ENCODE measurements around the gene COL23A1.

Gene COL23A1

GRCh38 chr5:178368274-178368673 is 221.9 kb downstream of the COL23A1 start:
- Histone ChIP-seq H3K14ac (ENCODE audit: low read length) (no peak overlapping the region), H2BK120ac (ENCODE audit: low read depth, low read length) (no peak overlapping the region), H3K18ac (ENCODE audit: low read length) (no peak overlapping the region), H2BK15ac (ENCODE audit: low read length) (no peak overlapping the region), H2BK12ac (ENCODE audit: low read length) (no peak overlapping the region), H3K9me3 (replicated peaks in 1 of 2; ENCODE audit: control insufficient read depth in 2 of 2, insufficient read depth in 1 of 2, low read depth in 1 of 2, low read length in 2 of 2) (peaks cover 5 to 21% of the 10 kb centered on the region in 2 donors), H3K4ac (ENCODE audit: low read length) (no peak overlapping the region), H3K36me3 (replicated peaks in 1 of 2; ENCODE audit: control insufficient read depth in 2 of 2, insufficient read depth in 2 of 2, low read length in 2 of 2) (no peaks in the 10 kb centered on the region), H3K27me3 (ENCODE audit: control insufficient read depth in 3 of 3, insufficient read depth in 3 of 3, low read depth in 1 of 3, low read length in 3 of 3) (no peaks in the 10 kb centered on the region), H3K4me3 (ENCODE audit: low read length in 2 of 2) (no peak overlapping the region), H3K23ac (ENCODE audit: low read depth, low read length, poor library complexity) (no peak overlapping the region), H3K27ac (replicated peaks; ENCODE audit: low read length) (no peak overlapping the region), H3K4me2 (ENCODE audit: insufficient read depth, low read length, poor library complexity, severe bottlenecking) (no peak overlapping the region), H3K4me1 (ENCODE audit: control insufficient read depth in 2 of 2, insufficient read depth in 1 of 2, low read depth in 1 of 2, low read length in 2 of 2) (peaks cover 0 to 2% of the 10 kb centered on the region in 2 donors), H3K79me1 (ENCODE audit: low read depth, low read length) (no peaks in the 10 kb centered on the region), H2BK5ac (ENCODE audit: low read length) (no peak overlapping the region), H2AFZ (ENCODE audit: low read length) (no peak overlapping the region), H2AK5ac (ENCODE audit: low read depth, low read length) (no peak overlapping the region), H3K9ac (ENCODE audit: low read depth, low read length, poor library complexity) (no peak overlapping the region), H4K8ac (ENCODE audit: low read depth, low read length) (no peak overlapping the region), H4K91ac (ENCODE audit: low read depth, low read length, poor library complexity) (no peak overlapping the region)
- DNase-seq (ENCODE audit: low spot score) = no peak
- no CpG with 5 or more reads among the region's 10 CpGs for WGBS, 2 donors (ENCODE audit: extremely low coverage in 2 of 2, insufficient read length in 2 of 2, insufficient replicate concordance in 1 of 2)

- Histone ChIP-seq H2AK5ac (ENCODE audit: low read depth, low read length) (no peak overlapping the region), H3K4ac (ENCODE audit: low read length) (no peak overlapping the region), H3K36me3 (replicated peaks in 1 of 2; ENCODE audit: control insufficient read depth in 2 of 2, insufficient read depth in 2 of 2, low read length in 2 of 2) (no peaks in the 10 kb centered on the region), H4K91ac (ENCODE audit: low read depth, low read length, poor library complexity) (no peak overlapping the region), H3K23ac (ENCODE audit: low read depth, low read length, poor library complexity) (no peak overlapping the region), H3K9me3 (replicated peaks in 1 of 2; ENCODE audit: control insufficient read depth in 2 of 2, insufficient read depth in 1 of 2, low read depth in 1 of 2, low read length in 2 of 2) (peaks cover 3 to 21% of the 10 kb centered on the region in 2 donors), H3K14ac (ENCODE audit: low read length) (no peak overlapping the region), H2BK120ac (ENCODE audit: low read depth, low read length) (no peak overlapping the region), H3K27ac (replicated peaks; ENCODE audit: low read length) (no peak overlapping the region), H3K4me1 (ENCODE audit: control insufficient read depth in 2 of 2, insufficient read depth in 1 of 2, low read depth in 1 of 2, low read length in 2 of 2) (peaks cover 0 to 2% of the 10 kb centered on the region in 2 donors), H2BK15ac (ENCODE audit: low read length) (no peak overlapping the region), H3K4me3 (ENCODE audit: low read length in 2 of 2) (no peak overlapping the region), H2BK12ac (ENCODE audit: low read length) (no peak overlapping the region), H3K9ac (ENCODE audit: low read depth, low read length, poor library complexity) (no peak overlapping the region), H2BK5ac (ENCODE audit: low read length) (no peak overlapping the region), H3K18ac (ENCODE audit: low read length) (no peak overlapping the region), H3K79me1 (ENCODE audit: low read depth, low read length) (no peaks in the 10 kb centered on the region), H4K8ac (ENCODE audit: low read depth, low read length) (no peak overlapping the region), H3K27me3 (ENCODE audit: control insufficient read depth in 3 of 3, insufficient read depth in 3 of 3, low read depth in 1 of 3, low read length in 3 of 3) (no peaks in the 10 kb centered on the region), H3K4me2 (ENCODE audit: insufficient read depth, low read length, poor library complexity, severe bottlenecking) (no peak overlapping the region), H2AFZ (ENCODE audit: low read length) (no peak overlapping the region)
- no CpG with 5 or more reads among the region's 12 CpGs for WGBS, 2 donors (ENCODE audit: extremely low coverage in 2 of 2, insufficient read length in 2 of 2, insufficient replicate concordance in 1 of 2)
- DNase-seq (ENCODE audit: low spot score) = no peak
Measured at GRCh38 chr5:178367736-178368120, 222.5 kb downstream of the COL23A1 start.

- Histone ChIP-seq H4K8ac (ENCODE audit: low read depth, low read length) (no peak overlapping the region), H3K36me3 (replicated peaks in 1 of 2; ENCODE audit: control insufficient read depth in 2 of 2, insufficient read depth in 2 of 2, low read length in 2 of 2) (no peaks in the 10 kb centered on the region), H3K27me3 (ENCODE audit: control insufficient read depth in 3 of 3, insufficient read depth in 3 of 3, low read depth in 1 of 3, low read length in 3 of 3) (no peaks in the 10 kb centered on the region), H3K4me2 (ENCODE audit: insufficient read depth, low read length, poor library complexity, severe bottlenecking) (no peak overlapping the region), H3K18ac (ENCODE audit: low read length) (no peak overlapping the region), H3K4ac (ENCODE audit: low read length) (no peak overlapping the region), H2BK120ac (ENCODE audit: low read depth, low read length) (no peak overlapping the region), H2BK12ac (ENCODE audit: low read length) (peak overlapping the region; percentile 61), H3K14ac (ENCODE audit: low read length) (no peak overlapping the region), H2AK5ac (ENCODE audit: low read depth, low read length) (peak overlapping the region; percentile 73), H3K23ac (ENCODE audit: low read depth, low read length, poor library complexity) (no peak overlapping the region), H3K9ac (ENCODE audit: low read depth, low read length, poor library complexity) (no peak overlapping the region), H2BK5ac (ENCODE audit: low read length) (no peak overlapping the region), H4K91ac (ENCODE audit: low read depth, low read length, poor library complexity) (no peak overlapping the region), H3K9me3 (replicated peaks in 1 of 2; ENCODE audit: control insufficient read depth in 2 of 2, insufficient read depth in 1 of 2, low read depth in 1 of 2, low read length in 2 of 2) (peaks cover 3 to 21% of the 10 kb centered on the region in 2 donors), H3K27ac (replicated peaks; ENCODE audit: low read length) (no peak overlapping the region), H3K4me1 (ENCODE audit: control insufficient read depth in 2 of 2, insufficient read depth in 1 of 2, low read depth in 1 of 2, low read length in 2 of 2) (peaks cover 0 to 2% of the 10 kb centered on the region in 2 donors), H2AFZ (ENCODE audit: low read length) (no peak overlapping the region), H3K4me3 (ENCODE audit: low read length in 2 of 2) (no peak overlapping the region), H2BK15ac (ENCODE audit: low read length) (no peak overlapping the region), H3K79me1 (ENCODE audit: low read depth, low read length) (no peaks in the 10 kb centered on the region)
- DNase-seq (ENCODE audit: low spot score) = no peak
- no CpG with 5 or more reads among the region's 21 CpGs for WGBS, 2 donors (ENCODE audit: extremely low coverage in 2 of 2, insufficient read length in 2 of 2, insufficient replicate concordance in 1 of 2)
Measured at GRCh38 chr5:178366998-178367735, 223.0 kb downstream of the COL23A1 start.

DNA sequence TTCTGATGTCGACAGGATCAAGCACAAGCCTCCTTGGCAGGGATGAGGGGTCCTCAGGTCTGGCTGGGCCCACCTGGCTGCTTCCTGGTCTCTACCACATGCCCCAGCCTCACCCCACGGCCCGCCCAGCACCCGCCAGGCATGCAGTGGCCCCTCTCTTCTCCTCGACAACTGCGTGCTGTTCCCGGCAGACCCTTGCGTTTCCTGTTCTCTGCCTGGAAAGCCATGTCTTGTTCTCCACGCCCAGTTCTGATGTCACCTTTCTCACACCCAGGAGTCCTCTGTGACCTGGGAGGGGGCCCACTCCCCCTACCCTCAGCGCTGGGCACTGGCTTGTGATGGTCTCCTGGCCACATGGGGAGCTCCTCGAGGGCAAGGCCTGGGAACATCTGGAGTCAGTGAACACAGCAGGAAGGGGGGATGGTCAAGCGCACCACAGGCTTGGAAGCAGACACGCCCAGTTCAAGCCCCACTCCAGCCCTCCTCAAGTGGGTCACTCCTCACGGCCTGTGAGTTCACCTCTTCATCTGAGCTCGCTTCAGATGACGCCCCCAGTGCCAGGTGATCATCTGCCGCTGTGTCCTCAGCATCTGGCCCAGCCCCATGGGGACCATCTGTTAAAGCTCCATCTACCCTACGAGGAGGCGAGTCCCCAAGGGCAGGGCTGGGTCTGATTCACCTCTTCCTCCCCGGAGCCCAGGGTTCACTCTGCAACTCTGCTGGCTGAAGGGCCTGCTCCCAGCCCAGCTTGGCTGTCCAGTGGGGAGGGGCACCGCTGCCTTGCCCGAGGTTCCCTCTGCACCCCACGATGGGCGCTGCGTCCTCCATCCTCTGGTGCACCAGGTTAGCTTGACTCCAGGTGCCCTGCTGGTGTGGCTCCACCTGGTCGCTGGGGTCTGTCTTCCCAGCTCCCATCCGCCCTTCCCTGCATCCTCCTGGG is 224.4 kb downstream of the COL23A1 start:
- Histone ChIP-seq H3K14ac (ENCODE audit: low read length) (peak overlapping the region; percentile 91), H3K23ac (ENCODE audit: low read depth, low read length, poor library complexity) (peak overlapping the region; percentile 34), H3K18ac (ENCODE audit: low read length) (peak overlapping the region; percentile 84), H2AFZ (ENCODE audit: low read length) (no peak overlapping the region), H3K4me3 (ENCODE audit: low read length in 2 of 2) (peak overlapping the region in 1 of 2 donors; percentile 27), H3K9ac (ENCODE audit: low read depth, low read length, poor library complexity) (no peak overlapping the region), H2BK5ac (ENCODE audit: low read length) (no peak overlapping the region), H3K4me2 (ENCODE audit: insufficient read depth, low read length, poor library complexity, severe bottlenecking) (no peak overlapping the region), H3K4me1 (ENCODE audit: control insufficient read depth in 2 of 2, insufficient read depth in 1 of 2, low read depth in 1 of 2, low read length in 2 of 2) (peaks cover 3 to 6% of the 10 kb centered on the region in 2 donors), H4K91ac (ENCODE audit: low read depth, low read length, poor library complexity) (no peak overlapping the region), H3K79me1 (ENCODE audit: low read depth, low read length) (no peaks in the 10 kb centered on the region), H3K36me3 (replicated peaks in 1 of 2; ENCODE audit: control insufficient read depth in 2 of 2, insufficient read depth in 2 of 2, low read length in 2 of 2) (no peaks in the 10 kb centered on the region), H3K27me3 (ENCODE audit: control insufficient read depth in 3 of 3, insufficient read depth in 3 of 3, low read depth in 1 of 3, low read length in 3 of 3) (no peaks in the 10 kb centered on the region), H3K9me3 (replicated peaks in 1 of 2; ENCODE audit: control insufficient read depth in 2 of 2, insufficient read depth in 1 of 2, low read depth in 1 of 2, low read length in 2 of 2) (peaks cover 1 to 19% of the 10 kb centered on the region in 2 donors), H3K27ac (replicated peaks; ENCODE audit: low read length) (no peak overlapping the region), H2BK15ac (ENCODE audit: low read length) (peak overlapping the region; percentile 70), H2BK12ac (ENCODE audit: low read length) (peak overlapping the region; percentile 69), H2BK120ac (ENCODE audit: low read depth, low read length) (no peak overlapping the region), H4K8ac (ENCODE audit: low read depth, low read length) (no peak overlapping the region), H2AK5ac (ENCODE audit: low read depth, low read length) (no peak overlapping the region), H3K4ac (ENCODE audit: low read length) (no peak overlapping the region)
- no CpG with 5 or more reads among the region's 27 CpGs for WGBS, 2 donors (ENCODE audit: extremely low coverage in 2 of 2, insufficient read length in 2 of 2, insufficient replicate concordance in 1 of 2)
- DNase-seq (ENCODE audit: low spot score) = no peak

Data from neuronal stem cell (in vitro differentiated cells).